H9 (cell line): ENCODE data around the gene CPNE5. TPM values are rescaled to one million over a fixed set of nuclear protein-coding genes. Genes with fewer than 3 reads are reported as not detected.
"Not testable (repeated sequence)": the region's sequence is repeated elsewhere in the genome, so short reads cannot be mapped to it uniquely, and the experiment has no call there.

ENCODE experiments used
- DNase-seq: peaks from one replicate; pipeline ENCODE4 v3.0.0-alpha.2; 2017
- H2AFZ ChIP-seq: one replicate; pipeline ENCODE4 v1.6.1; 2013; ENCODE audit warnings: mild to moderate bottlenecking, low read length, control low read depth, moderate library complexity
- H2AK5ac ChIP-seq: 2 replicates; pipeline ENCODE4 v1.6.1; 2013; ENCODE audit warnings: low read length, control low read depth, mixed read lengths; ENCODE audit not compliant: insufficient read length
- H2BK120ac ChIP-seq: one replicate; pipeline ENCODE4 v1.6.1; 2013; ENCODE audit warnings: low read depth, mild to moderate bottlenecking, low read length, control low read depth, inconsistent platforms; ENCODE audit not compliant: poor library complexity, severe bottlenecking
- H2BK12ac ChIP-seq: 2 replicates; pipeline ENCODE4 v1.6.1; 2013; ENCODE audit warnings: low read length, control low read depth, mixed read lengths, low read depth; ENCODE audit not compliant: insufficient read length
- H2BK15ac ChIP-seq: 2 replicates; pipeline ENCODE4 v1.6.1; 2013; ENCODE audit warnings: low read depth, low read length, control low read depth
- H2BK20ac ChIP-seq: one replicate; pipeline ENCODE4 v1.6.1; 2013; ENCODE audit warnings: low read depth, mild to moderate bottlenecking, low read length, control low read depth, inconsistent platforms; ENCODE audit not compliant: poor library complexity, severe bottlenecking
- H2BK5ac ChIP-seq: 2 replicates; pipeline ENCODE4 v1.6.1; 2013; ENCODE audit warnings: low read length, control low read depth, mixed read lengths; ENCODE audit not compliant: insufficient read length
- H3K14ac ChIP-seq: 2 replicates; pipeline ENCODE4 v1.6.1; 2013; ENCODE audit warnings: low read length, control low read depth; ENCODE audit not compliant: insufficient read depth
- H3K18ac ChIP-seq: 2 replicates; pipeline ENCODE4 v1.6.1; 2013; ENCODE audit warnings: low read depth, mild to moderate bottlenecking, mixed read lengths, low read length, control low read depth; ENCODE audit not compliant: insufficient read length
- H3K23ac ChIP-seq: 2 replicates; pipeline ENCODE4 v1.6.1; 2013; ENCODE audit warnings: low read length, control low read depth, mixed read lengths, low read depth; ENCODE audit not compliant: insufficient read length
- H3K23me2 ChIP-seq: 2 replicates; pipeline ENCODE4 v1.6.1; 2013; ENCODE audit warnings: low read depth, mild to moderate bottlenecking, mixed read lengths, low read length, control low read depth; ENCODE audit not compliant: insufficient read length, poor library complexity, severe bottlenecking
- H3K27ac ChIP-seq: 2 replicates; pipeline ENCODE4 v1.5.1; 2013; ENCODE audit warnings: low read length, control low read depth, mixed read lengths, low read depth; ENCODE audit not compliant: insufficient read length
- H3K27me3 ChIP-seq: 2 replicates; pipeline ENCODE4 v1.6.1; 2013; ENCODE audit warnings: low read length, control low read depth, inconsistent platforms; ENCODE audit not compliant: insufficient read depth
- H3K4ac ChIP-seq: 2 replicates; pipeline ENCODE4 v1.6.1; 2013; ENCODE audit warnings: low read depth, mild to moderate bottlenecking, control low read depth, inconsistent platforms, low read length, moderate library complexity
- H3K4me1 ChIP-seq: 2 replicates; pipeline ENCODE4 v1.6.1; 2013; ENCODE audit warnings: low read length, control low read depth, inconsistent platforms; ENCODE audit not compliant: insufficient read depth
- H3K4me2 ChIP-seq: 2 replicates; pipeline ENCODE4 v1.6.1; 2013; ENCODE audit warnings: low read length, control low read depth, mixed read lengths; ENCODE audit not compliant: insufficient read length, insufficient read depth
- H3K56ac ChIP-seq: 2 replicates; pipeline ENCODE4 v1.6.1; 2013; ENCODE audit warnings: low read depth, mild to moderate bottlenecking, mixed read lengths, low read length, control low read depth; ENCODE audit not compliant: insufficient read length
- H3K79me1 ChIP-seq: 2 replicates; pipeline ENCODE4 v1.6.1; 2013; ENCODE audit warnings: low read depth, mild to moderate bottlenecking, moderate library complexity, low read length, control low read depth, inconsistent platforms; ENCODE audit not compliant: insufficient read depth, poor library complexity, severe bottlenecking
- H3K79me2 ChIP-seq: 2 replicates; pipeline ENCODE4 v1.6.1; 2013; ENCODE audit warnings: low read length, control low read depth, inconsistent platforms; ENCODE audit not compliant: insufficient read depth
- H3K9ac ChIP-seq: 2 replicates; pipeline ENCODE4 v1.6.1; 2013; ENCODE audit warnings: low read length, control low read depth, mixed read lengths; ENCODE audit not compliant: insufficient read length; ENCODE audit errors: extremely low read depth
- H3K9me3 ChIP-seq: one replicate; pipeline ENCODE4 v1.6.1; 2013; ENCODE audit warnings: low read depth, low read length, inconsistent platforms; ENCODE audit not compliant: control insufficient read depth
- H3T11ph ChIP-seq: one replicate; pipeline ENCODE4 v1.6.1; 2013; ENCODE audit warnings: mild to moderate bottlenecking, low read length, control low read depth, inconsistent platforms
- H4K20me1 ChIP-seq: one replicate; pipeline ENCODE4 v1.6.1; 2013; ENCODE audit not compliant: control insufficient read depth, insufficient read length, insufficient read depth
- H4K5ac ChIP-seq: 2 replicates; pipeline ENCODE4 v1.6.1; 2013; ENCODE audit warnings: low read depth, mild to moderate bottlenecking, mixed read lengths, low read length, control low read depth; ENCODE audit not compliant: insufficient read length
- H4K8ac ChIP-seq: replicated peaks from 2 replicates; pipeline ENCODE4 v1.6.1; 2013; ENCODE audit warnings: low read length, control low read depth, mixed read lengths, low read depth; ENCODE audit not compliant: insufficient read length
- H4K91ac ChIP-seq: 2 replicates; pipeline ENCODE4 v1.6.1; 2013; ENCODE audit warnings: low read depth, mild to moderate bottlenecking, moderate library complexity, mixed read lengths, low read length, control low read depth; ENCODE audit not compliant: insufficient read length
- H3K27ac Mint-ChIP-seq, 3 experiments: 2 replicates in 2 of 3; 3 replicates in 1 of 3; pipeline ENCODE4 v1.8.0; 2020 to 2021; ENCODE audit warnings: mixed read lengths in 3 of 3, mild to moderate bottlenecking in 1 of 3, moderate library complexity in 1 of 3
- H3K27me3 Mint-ChIP-seq: 2 replicates; pipeline ENCODE4 v1.8.0; 2021; ENCODE audit warnings: low read depth, mild to moderate bottlenecking, moderate library complexity, mixed read lengths
- H3K36me3 Mint-ChIP-seq, 3 experiments: 2 replicates in 2 of 3; 3 replicates in 1 of 3; pipeline ENCODE4 v1.8.0; 2020 to 2021; ENCODE audit warnings: low read depth in 3 of 3, mixed read lengths in 3 of 3; ENCODE audit not compliant: insufficient read depth in 1 of 3
- H3K4me1 Mint-ChIP-seq, 2 experiments: 2 replicates each; pipeline ENCODE4 v1.8.0; 2020; ENCODE audit warnings: mixed read lengths in 2 of 2
- H3K4me3 Mint-ChIP-seq, 2 experiments: 2 replicates in 1 of 2; 3 replicates in 1 of 2; pipeline ENCODE4 v1.8.0; 2020 to 2021; ENCODE audit warnings: mild to moderate bottlenecking in 2 of 2, mixed read lengths in 2 of 2, moderate library complexity in 1 of 2
- H3K9me3 Mint-ChIP-seq, 2 experiments: 2 replicates in 1 of 2; 3 replicates in 1 of 2; pipeline ENCODE4 v1.8.0; 2020; ENCODE audit warnings: mild to moderate bottlenecking in 2 of 2, mixed read lengths in 2 of 2, moderate library complexity in 1 of 2
- CTCF ChIP-seq: fragments of 200-600 bp; sonication (generic); conservative IDR thresholded peaks from 3 replicates; pipeline ENCODE4 v1.8.0; 2021; ENCODE audit warnings: antibody characterized with exemption, mild to moderate bottlenecking
- WGBS: extraction: QIAGEN DNeasy Blood & Tissue Kit; methylation state at CpG from one replicate; pipeline ENCODE4 v1.1.7; 2013; ENCODE audit warnings: missing lambda C conversion rate, low lambda C conversion rate, mixed read lengths; ENCODE audit not compliant: insufficient read length; ENCODE audit errors: extremely low coverage; 5-methylcytosine and 5-hydroxymethylcytosine counted together
- total RNA-seq: library from RNA; stranded (reverse); gene quantifications from 2 replicates; pipeline ENCODE4 v1.2.1, GENCODE V29; 2021

CPNE5 gene
- total RNA-seq, 1 experiment from 2014 or later, result 0.52 TPM

- Histone ChIP-seq H4K20me1 (no peaks in the 10 kb centered on the region), H3K14ac (no peak overlapping the region), H3K23me2 (no peaks in the 10 kb centered on the region), H3K27ac (no peak overlapping the region), H2AFZ (no peak overlapping the region), H2BK15ac (no peak overlapping the region), H3K56ac (no peak overlapping the region), H4K8ac (no peak overlapping the region), H3K23ac (no peak overlapping the region), H3K4me2 (no peak overlapping the region), H2BK12ac (no peak overlapping the region), H3K18ac (no peak overlapping the region), H3K4me1 (no peaks in the 10 kb centered on the region), H2BK5ac (no peak overlapping the region), H2BK20ac (no peak overlapping the region), H3K9me3 (no peaks in the 10 kb centered on the region), H3T11ph (no peak overlapping the region), H3K4ac (no peak overlapping the region), H4K91ac (no peak overlapping the region), H3K27me3 (no peaks in the 10 kb centered on the region), H3K9ac (no peak overlapping the region), H4K5ac (no peak overlapping the region), H2BK120ac (no peak overlapping the region), H2AK5ac (no peak overlapping the region), H3K79me2 (no peaks in the 10 kb centered on the region), H3K79me1 (no peaks in the 10 kb centered on the region)
- Mint-ChIP-seq H3K9me3 (no peaks in the 10 kb centered on the region), H3K27me3 (no peaks in the 10 kb centered on the region; the same call in 1 of the 2 replicates), H3K4me3 (no peak overlapping the region), H3K27ac (no peak overlapping the region), H3K36me3 (no peaks in the 10 kb centered on the region), H3K4me1 (no peaks in the 10 kb centered on the region)
- no peak for TF ChIP-seq CTCF
- no peak for DNase-seq
- no CpG with 5 or more reads among the region's 1 CpG for WGBS
Measured at GRCh38 chr6:36706339-36706738, 132.9 kb downstream of the CPNE5 start.

- not testable (repeated sequence) for H2AK5ac ChIP-seq, H3K27me3 ChIP-seq, H3K18ac ChIP-seq, H3K14ac ChIP-seq, H3K23ac ChIP-seq, H2AFZ ChIP-seq, H2BK15ac ChIP-seq, H2BK12ac ChIP-seq, H3K4me2 ChIP-seq, H3K27ac ChIP-seq, H3K9me3 ChIP-seq, H3K27ac Mint-ChIP-seq, H3K56ac ChIP-seq, H3K79me2 ChIP-seq, DNase-seq, H2BK20ac ChIP-seq, H3K4me3 Mint-ChIP-seq, H4K5ac ChIP-seq, H3K4ac ChIP-seq, H2BK5ac ChIP-seq, H3K4me1 ChIP-seq, H3T11ph ChIP-seq, H3K36me3 Mint-ChIP-seq, H3K4me1 Mint-ChIP-seq, H3K79me1 ChIP-seq, H4K20me1 ChIP-seq, H3K9ac ChIP-seq, H4K8ac ChIP-seq, H3K23me2 ChIP-seq, H2BK120ac ChIP-seq, H3K9me3 Mint-ChIP-seq, H3K27me3 Mint-ChIP-seq, H4K91ac ChIP-seq
- no CpG with 5 or more reads among the region's 7 CpGs for WGBS
Measured at GRCh38 chr6:36704961-36705577, 134.2 kb downstream of the CPNE5 start.
